ENCODE measurements around the gene SUGP1.

SUGP1 gene

GRCh38 chr19:19234220-19234816 is 86.0 kb downstream of the SUGP1 start:
- 78 to 90% methylated on average over 2 of the region's 2 CpGs for WGBS, 2 experiments
- Histone ChIP-seq H3K27me3 (ENCODE audit: control insufficient read depth, insufficient read depth, low read length, poor library complexity, severe bottlenecking) (no peaks in the 10 kb centered on the region), H3K27ac (ENCODE audit: insufficient read depth, low read depth, low read length, poor library complexity, severe bottlenecking) (no peak overlapping the region), H3K4me1 (ENCODE audit: control insufficient read depth, insufficient read depth, low read length) (no peaks in the 10 kb centered on the region), H3K36me3 (ENCODE audit: control insufficient read depth, insufficient read depth, low read length) (peaks cover 4% of the 10 kb centered on the region), H3K9me3 (ENCODE audit: control insufficient read depth, low read length) (peaks cover 5% of the 10 kb centered on the region), H3K4me3 (ENCODE audit: insufficient read depth, low read depth, low read length) (no peak overlapping the region)

- Histone ChIP-seq H3K4me3 (ENCODE audit: insufficient read depth, low read depth, low read length) (no peak overlapping the region), H3K4me1 (ENCODE audit: control insufficient read depth, insufficient read depth, low read length) (no peaks in the 10 kb centered on the region), H3K9me3 (ENCODE audit: control insufficient read depth, low read length) (peaks cover 5% of the 10 kb centered on the region), H3K36me3 (ENCODE audit: control insufficient read depth, insufficient read depth, low read length) (peaks cover 4% of the 10 kb centered on the region), H3K27ac (ENCODE audit: insufficient read depth, low read depth, low read length, poor library complexity, severe bottlenecking) (no peak overlapping the region), H3K27me3 (ENCODE audit: control insufficient read depth, insufficient read depth, low read length, poor library complexity, severe bottlenecking) (no peaks in the 10 kb centered on the region)
- 68 to 72% methylated on average over 19 of the region's 19 CpGs for WGBS, 2 experiments
Observed at GRCh38 chr19:19232261-19232721, 88.0 kb downstream of the SUGP1 start.

GRCh38 chr19:19230999-19231398 is 89.3 kb downstream of the SUGP1 start:
- Histone ChIP-seq H3K27me3 (ENCODE audit: control insufficient read depth, insufficient read depth, low read length, poor library complexity, severe bottlenecking) (peaks cover 6% of the 10 kb centered on the region), H3K36me3 (ENCODE audit: control insufficient read depth, insufficient read depth, low read length) (peaks cover 4% of the 10 kb centered on the region), H3K4me3 (ENCODE audit: insufficient read depth, low read depth, low read length) (no peak overlapping the region), H3K27ac (ENCODE audit: insufficient read depth, low read depth, low read length, poor library complexity, severe bottlenecking) (no peak overlapping the region), H3K4me1 (ENCODE audit: control insufficient read depth, insufficient read depth, low read length) (no peaks in the 10 kb centered on the region), H3K9me3 (ENCODE audit: control insufficient read depth, low read length) (peaks cover 3% of the 10 kb centered on the region)
- WGBS, 2 experiments, result 89% methylated on average over 9 of the region's 9 CpGs

GRCh38 chr19:19229701-19230100 is 90.6 kb downstream of the SUGP1 start:
- WGBS, 2 experiments, result 88 to 90% methylated on average over 3 of the region's 3 CpGs
- Histone ChIP-seq H3K4me3 (ENCODE audit: insufficient read depth, low read depth, low read length) (no peak overlapping the region), H3K27me3 (ENCODE audit: control insufficient read depth, insufficient read depth, low read length, poor library complexity, severe bottlenecking) (peaks cover 19% of the 10 kb centered on the region), H3K9me3 (ENCODE audit: control insufficient read depth, low read length) (peaks cover 3% of the 10 kb centered on the region), H3K4me1 (ENCODE audit: control insufficient read depth, insufficient read depth, low read length) (no peaks in the 10 kb centered on the region), H3K36me3 (ENCODE audit: control insufficient read depth, insufficient read depth, low read length) (peaks cover under 1% of the 10 kb centered on the region), H3K27ac (ENCODE audit: insufficient read depth, low read depth, low read length, poor library complexity, severe bottlenecking) (no peak overlapping the region)

GRCh38 chr19:19227217-19227616 is 93.1 kb downstream of the SUGP1 start:
- H3K27me3 ChIP-seq (ENCODE audit: control insufficient read depth, insufficient read depth, low read length, poor library complexity, severe bottlenecking), result peaks cover 33% of the 10 kb centered on the region
- H3K4me3 ChIP-seq (ENCODE audit: insufficient read depth, low read depth, low read length), result no peak overlapping the region
- no peak overlapping the region for H3K27ac ChIP-seq (ENCODE audit: insufficient read depth, low read depth, low read length, poor library complexity, severe bottlenecking)
- no peaks in the 10 kb centered on the region for H3K9me3 ChIP-seq (ENCODE audit: control insufficient read depth, low read length)
- WGBS, 2 experiments, result 86% methylated on average over 4 of the region's 4 CpGs
- no peaks in the 10 kb centered on the region for H3K36me3 ChIP-seq (ENCODE audit: control insufficient read depth, insufficient read depth, low read length)
- H3K4me1 ChIP-seq (ENCODE audit: control insufficient read depth, insufficient read depth, low read length), result no peaks in the 10 kb centered on the region

- Histone ChIP-seq H3K4me1 (ENCODE audit: control insufficient read depth, insufficient read depth, low read length) (no peaks in the 10 kb centered on the region), H3K27ac (ENCODE audit: insufficient read depth, low read depth, low read length, poor library complexity, severe bottlenecking) (no peak overlapping the region), H3K36me3 (ENCODE audit: control insufficient read depth, insufficient read depth, low read length) (no peaks in the 10 kb centered on the region), H3K27me3 (ENCODE audit: control insufficient read depth, insufficient read depth, low read length, poor library complexity, severe bottlenecking) (peaks cover 33% of the 10 kb centered on the region), H3K4me3 (ENCODE audit: insufficient read depth, low read depth, low read length) (no peak overlapping the region), H3K9me3 (ENCODE audit: control insufficient read depth, low read length) (no peaks in the 10 kb centered on the region)
- WGBS, 2 experiments, result 80 to 82% methylated on average over 10 of the region's 10 CpGs
Observed at GRCh38 chr19:19226663-19227062, 93.6 kb downstream of the SUGP1 start.

- Histone ChIP-seq H3K27me3 (ENCODE audit: control insufficient read depth, insufficient read depth, low read length, poor library complexity, severe bottlenecking) (peaks cover 33% of the 10 kb centered on the region), H3K27ac (ENCODE audit: insufficient read depth, low read depth, low read length, poor library complexity, severe bottlenecking) (no peak overlapping the region), H3K4me1 (ENCODE audit: control insufficient read depth, insufficient read depth, low read length) (no peaks in the 10 kb centered on the region), H3K4me3 (ENCODE audit: insufficient read depth, low read depth, low read length) (no peak overlapping the region), H3K36me3 (ENCODE audit: control insufficient read depth, insufficient read depth, low read length) (no peaks in the 10 kb centered on the region), H3K9me3 (ENCODE audit: control insufficient read depth, low read length) (no peaks in the 10 kb centered on the region)
- WGBS, 2 experiments, result 83 to 90% methylated on average over 5 of the region's 5 CpGs
Observed at GRCh38 chr19:19226204-19226603, 94.1 kb downstream of the SUGP1 start.

Data from ectodermal cell (in vitro differentiated cells).